OCI-LY3 (cell line): ENCODE data around the gene RDH16.
A peak's percentile ranks its signal among the peaks of the same experiment; 100 is the strongest.

ENCODE experiments used
- H2AFZ ChIP-seq: fragments of 200-600, 300-600 bp; shearing (Covaris generic); 2 replicates; pipeline ENCODE4 v1.6.0; 2014; ENCODE audit warnings: antibody characterized with exemption, low read depth, low read length
- H3K27ac ChIP-seq: fragments of 200-600, 300-600 bp; sonication (generic); 2 replicates; pipeline ENCODE4 v1.5.1; 2014; ENCODE audit warnings: mild to moderate bottlenecking, low read length, moderate library complexity, mixed read lengths
- H3K27me3 ChIP-seq: fragments of 200-600, 300-600 bp; sonication (generic); 2 replicates; pipeline ENCODE4 v1.6.1; 2014; ENCODE audit warnings: low read depth, low read length, mixed read lengths
- H3K36me3 ChIP-seq: fragments of 200-600, 300-600 bp; sonication (generic); replicated peaks from 2 replicates; pipeline ENCODE3; 2014; ENCODE audit warnings: low read depth, low read length, mixed read lengths
- H3K4me1 ChIP-seq: fragments of 300-600, 200-600 bp; sonication (generic); 2 replicates; pipeline ENCODE4 v1.6.1; 2014; ENCODE audit warnings: low read length, mixed read lengths
- H3K4me2 ChIP-seq: fragments of 200-600, 300-600 bp; sonication (generic); 2 replicates; pipeline ENCODE4 v1.6.1; 2014; ENCODE audit warnings: low read length, mixed read lengths
- H3K4me3 ChIP-seq: fragments of 300-600, 200-600 bp; sonication (generic); 2 replicates; pipeline ENCODE4 v1.5.1; 2014; ENCODE audit warnings: antibody characterized with exemption, mild to moderate bottlenecking, low read length, moderate library complexity
- H3K79me2 ChIP-seq: fragments of 300-600, 200-600 bp; shearing (Covaris generic); 2 replicates; pipeline ENCODE4 v1.6.1; 2014; ENCODE audit warnings: mild to moderate bottlenecking, low read length, mixed read lengths
- H3K9ac ChIP-seq: fragments of 300-600, 200-600 bp; shearing (Covaris generic); 2 replicates; pipeline ENCODE4 v1.6.0; 2014; ENCODE audit warnings: mild to moderate bottlenecking, low read length, moderate library complexity
- H3K9me3 ChIP-seq: fragments of 200-600, 300-600 bp; shearing (Covaris generic); 2 replicates; pipeline ENCODE4 v1.6.1; 2014; ENCODE audit warnings: low read length, mixed read lengths; ENCODE audit not compliant: insufficient read depth
- H4K20me1 ChIP-seq: fragments of 200-600, 300-600 bp; sonication (generic); 2 replicates; pipeline ENCODE4 v1.6.1; 2016; ENCODE audit warnings: low read length, mixed read lengths; ENCODE audit not compliant: insufficient read depth
- CTCF ChIP-seq: fragments of 200-600, 300-600 bp; sonication (generic); IDR thresholded peaks from 2 replicates; pipeline ENCODE4 v1.5.1; 2014; ENCODE audit warnings: antibody characterized with exemption, low read length, low read depth
- EZH2phosphoT487 ChIP-seq: fragments of 200-600 bp; shearing (Covaris generic); IDR thresholded peaks from 2 replicates; pipeline ENCODE4 v1.6.1; 2018; ENCODE audit warnings: antibody characterized with exemption, mixed run types, low read depth

Gene RDH16

GRCh38 chr12:57004651-57005050, 47.2 kb upstream of the RDH16 start:
- Histone ChIP-seq H3K27ac (no peak overlapping the region), H3K36me3 (peaks cover 17% of the 10 kb centered on the region), H3K9ac (no peak overlapping the region), H4K20me1 (peaks cover 15% of the 10 kb centered on the region; the same call in 1 of the 2 replicates), H3K4me2 (peak overlapping the region; percentile 98; the same call in 1 of the 2 replicates), H3K9me3 (no peaks in the 10 kb centered on the region), H3K27me3 (no peaks in the 10 kb centered on the region), H3K4me1 (peaks cover 31% of the 10 kb centered on the region), H2AFZ (no peak overlapping the region), H3K4me3 (no peak overlapping the region), H3K79me2 (peaks cover 47% of the 10 kb centered on the region)
- TF ChIP-seq EZH2phosphoT487 = no peak
- no peak for TF ChIP-seq CTCF

GRCh38 chr12:57003395-57003794, 46.0 kb upstream of the RDH16 start:
- peaks cover 57% of the 10 kb centered on the region for H3K79me2 ChIP-seq
- TF ChIP-seq EZH2phosphoT487 (no peak), CTCF (no peak)
- H4K20me1 ChIP-seq = peaks cover 18% of the 10 kb centered on the region; the same call in 1 of the 2 replicates
- peaks cover 21% of the 10 kb centered on the region for H3K36me3 ChIP-seq
- no peak overlapping the region for H3K9ac ChIP-seq
- no peaks in the 10 kb centered on the region for H3K27me3 ChIP-seq
- H3K27ac ChIP-seq = no peak overlapping the region
- no peaks in the 10 kb centered on the region for H3K9me3 ChIP-seq
- peaks cover 43% of the 10 kb centered on the region for H3K4me1 ChIP-seq
- H3K4me3 ChIP-seq = no peak overlapping the region
- H2AFZ ChIP-seq = no peak overlapping the region
- H3K4me2 ChIP-seq = no peak overlapping the region

- Histone ChIP-seq H3K4me3 (no peak overlapping the region), H4K20me1 (peaks cover 18% of the 10 kb centered on the region; the same call in 1 of the 2 replicates), H3K79me2 (peaks cover 69% of the 10 kb centered on the region), H3K4me1 (peaks cover 40% of the 10 kb centered on the region), H3K27ac (no peak overlapping the region), H3K27me3 (no peaks in the 10 kb centered on the region), H3K9ac (no peak overlapping the region), H2AFZ (no peak overlapping the region), H3K36me3 (peaks cover 30% of the 10 kb centered on the region), H3K9me3 (no peaks in the 10 kb centered on the region), H3K4me2 (no peak overlapping the region)
- TF ChIP-seq CTCF (peak; percentile 90), EZH2phosphoT487 (no peak)
Measured at GRCh38 chr12:57001448-57001906, 44.1 kb upstream of the RDH16 start.

GRCh38 chr12:57000393-57000792, 43.0 kb upstream of the RDH16 start:
- Histone ChIP-seq H3K27ac (no peak overlapping the region), H3K27me3 (no peaks in the 10 kb centered on the region), H2AFZ (no peak overlapping the region), H3K9me3 (no peaks in the 10 kb centered on the region), H3K4me3 (no peak overlapping the region), H4K20me1 (peaks cover 18% of the 10 kb centered on the region; the same call in 1 of the 2 replicates), H3K4me1 (peaks cover 38% of the 10 kb centered on the region), H3K79me2 (peaks cover 61% of the 10 kb centered on the region), H3K36me3 (peaks cover 30% of the 10 kb centered on the region), H3K9ac (no peak overlapping the region), H3K4me2 (no peak overlapping the region; the same call in 1 of the 2 replicates)
- TF ChIP-seq CTCF = no peak
- no peak for TF ChIP-seq EZH2phosphoT487
